ENCODE data around the gene HLTF.

HLTF gene

GRCh38 chr3:149085828-149086231, 503 bp downstream of the HLTF start:
- DNase-seq (no peak), ATAC-seq (peak; percentile 21)

GRCh38 chr3:149081772-149082171, 4.6 kb downstream of the HLTF start:
- ATAC-seq (no peak), DNase-seq (no peak)

GRCh38 chr3:149080699-149081091, 5.6 kb downstream of the HLTF start:
- ATAC-seq = no peak
- DNase-seq = no peak

- ATAC-seq = no peak
- no peak for DNase-seq
Measured at GRCh38 chr3:149080011-149080698, 6.2 kb downstream of the HLTF start.

GRCh38 chr3:149077628-149078027, 8.7 kb downstream of the HLTF start:
- DNase-seq = no peak

GRCh38 chr3:149067883-149068282, 18.4 kb downstream of the HLTF start:
- no peak for ATAC-seq
- DNase-seq = no peak

More at GRCh38 chr3:149077628-149078027, 8.7 kb downstream of the HLTF start:
- ATAC-seq = no peak

GRCh38 chr3:149061776-149062175, 24.6 kb downstream of the HLTF start:
- DNase-seq = no peak
- no peak for ATAC-seq

- no peak for ATAC-seq
- DNase-seq = no peak
Measured at GRCh38 chr3:149058602-149059001, 27.7 kb downstream of the HLTF start.

GRCh38 chr3:149058198-149058597, 28.1 kb downstream of the HLTF start:
- ATAC-seq (no peak), DNase-seq (no peak)

GRCh38 chr3:149055575-149055974, 30.8 kb downstream of the HLTF start:
- DNase-seq (no peak), ATAC-seq (no peak)

- ATAC-seq (no peak), DNase-seq (no peak)
Measured at GRCh38 chr3:149044339-149045083, 41.8 kb downstream of the HLTF start.

GRCh38 chr3:149042789-149043386, 43.4 kb downstream of the HLTF start:
- DNase-seq = no peak

GRCh38 chr3:149038322-149038721, 48.0 kb downstream of the HLTF start:
- DNase-seq (no peak), ATAC-seq (no peak)

More at GRCh38 chr3:149042789-149043386, 43.4 kb downstream of the HLTF start:
- peak; percentile 68 for ATAC-seq

GRCh38 chr3:149037684-149038083, 48.6 kb downstream of the HLTF start:
- ATAC-seq (no peak), DNase-seq (no peak)

- no peak for ATAC-seq
Measured at GRCh38 chr3:149031096-149031495, 55.2 kb downstream of the HLTF start.

GRCh38 chr3:149026718-149027117, 59.6 kb downstream of the HLTF start:
- ATAC-seq (no peak), DNase-seq (no peak)

More at GRCh38 chr3:149031096-149031495, 55.2 kb downstream of the HLTF start:
- no peak for DNase-seq

GRCh38 chr3:149023951-149024350, 62.4 kb downstream of the HLTF start:
- DNase-seq (no peak), ATAC-seq (no peak)

GRCh38 chr3:149021830-149022229, 64.5 kb downstream of the HLTF start:
- ATAC-seq (no peak), DNase-seq (no peak)

- ATAC-seq = peak; percentile 47
Measured at GRCh38 chr3:149020839-149021252, 65.5 kb downstream of the HLTF start.

GRCh38 chr3:149020196-149020838, 66.0 kb downstream of the HLTF start:
- ATAC-seq = no peak

More at GRCh38 chr3:149020839-149021252, 65.5 kb downstream of the HLTF start:
- DNase-seq = peak; percentile 18

GRCh38 chr3:149019580-149019979, 66.8 kb downstream of the HLTF start:
- no peak for ATAC-seq
- DNase-seq = no peak

More at GRCh38 chr3:149020196-149020838, 66.0 kb downstream of the HLTF start:
- DNase-seq = no peak

GRCh38 chr3:149018247-149018646, 68.1 kb downstream of the HLTF start:
- DNase-seq (no peak), ATAC-seq (no peak)

All from stimulated activated naive CD8-positive, alpha-beta T cell treated with anti-CD3 and anti-CD28 coated beads, Interleukin-15, Interleukin-2, amounts not matched to agents 100 U/mL and 50 U/mL, for 24 hours (primary cell).